GM13976 (cell line): Measurements from ENCODE around the gene ENTREP1.

Experiments used
- DNase-seq: peaks from one replicate; pipeline ENCODE4 v3.0.0; 2012; ENCODE audit warnings: low spot score
- CTCF ChIP-seq: IDR thresholded peaks from 2 replicates; pipeline ENCODE4 v1.5.1; 2012; ENCODE audit warnings: borderline replicate concordance, mild to moderate bottlenecking; ENCODE audit not compliant: insufficient read depth; ENCODE audit errors: extremely low read depth, missing control alignments, control extremely low read depth
- in situ Hi-C: fragments of 300-500 bp; cut with MboI; formaldehyde crosslinking; loops from one replicate; pipeline ENCODE4 v1.12.0; 2022; ENCODE audit warnings: low sequenced_read_pairs, mixed read lengths, inconsistent platforms; ENCODE audit not compliant: unreplicated experiment

The ENTREP1 gene

GRCh38 chr9:69307446-69308205 is 17.4 kb upstream of the ENTREP1 start:
- no peak for TF ChIP-seq CTCF
- DNase-seq = no peak
- in situ Hi-C loops = no loop called here

GRCh38 chr9:69308206-69308931 is 16.6 kb upstream of the ENTREP1 start:
- no peak for DNase-seq
- in situ Hi-C loops = no loop called here
- TF ChIP-seq CTCF = no peak

GRCh38 chr9:69313175-69313574 is 11.8 kb upstream of the ENTREP1 start:
- in situ Hi-C loops = no loop called here
- TF ChIP-seq CTCF = no peak
- no peak for DNase-seq

GRCh38 chr9:69314547-69314946 is 10.5 kb upstream of the ENTREP1 start:
- TF ChIP-seq CTCF = no peak
- in situ Hi-C loops = no loop called here

GRCh38 chr9:69317081-69317480 is 7.9 kb upstream of the ENTREP1 start:
- no peak for TF ChIP-seq CTCF
- in situ Hi-C loops = no loop called here
- DNase-seq = no peak

More at GRCh38 chr9:69314547-69314946, 10.5 kb upstream of the ENTREP1 start:
- no peak for DNase-seq

GRCh38 chr9:69317894-69318293 is 7.1 kb upstream of the ENTREP1 start:
- no peak for DNase-seq

More at GRCh38 chr9:69317894-69318293, 7.1 kb upstream of the ENTREP1 start:
- in situ Hi-C loops = no loop called here
- TF ChIP-seq CTCF = no peak
